ENCODE data around the gene EMSY. TPM values are rescaled to one million over a fixed set of nuclear protein-coding genes. Genes with fewer than 3 reads are reported as not detected.

EMSY gene
- total RNA-seq, 4 donors from 2014 or later: 18.8 to 43.6 (median 19.9) TPM

GRCh38 chr11:76406359-76406758 is 38.5 kb upstream of the EMSY start:
- ATAC-seq: no peak
- Histone ChIP-seq H3K4me3 (no peak overlapping the region), H3K9me3 (no peaks in the 10 kb centered on the region), H3K36me3 (no peaks in the 10 kb centered on the region), H3K4me1 (no peaks in the 10 kb centered on the region), H3K27ac (no peak overlapping the region), H3K27me3 (no peaks in the 10 kb centered on the region)
- intact Hi-C loops (cut with DNase I; ENCODE audit: low total_unique reads): no loop called here
- no peak for DNase-seq
- in situ Hi-C loops (cut with MboI; ENCODE audit: low sequenced_read_pairs in 4 of 4): no loop called here
- TF ChIP-seq CTCF (IDR thresholded peaks at IDR 0.05 in 4 of 5, conservative IDR thresholded peaks at IDR 0.05 in 1 of 5) (no peak), POLR2A (IDR thresholded peaks at IDR 0.05) (no peak)

- no peaks in the 10 kb centered on the region for H3K36me3 ChIP-seq
- DNase-seq (no peak), ATAC-seq (no peak)
- H3K9me3 ChIP-seq: no peaks in the 10 kb centered on the region
- no peaks in the 10 kb centered on the region for H3K4me1 ChIP-seq
- TF ChIP-seq CTCF (IDR thresholded peaks at IDR 0.05 in 4 of 5, conservative IDR thresholded peaks at IDR 0.05 in 1 of 5) (no peak), POLR2A (IDR thresholded peaks at IDR 0.05) (no peak)
- intact Hi-C loops (cut with DNase I; ENCODE audit: low total_unique reads): no loop called here
- no peak overlapping the region for H3K4me3 ChIP-seq
- H3K27ac ChIP-seq: no peak overlapping the region
- no peaks in the 10 kb centered on the region for H3K27me3 ChIP-seq
- in situ Hi-C loops (cut with MboI; ENCODE audit: low sequenced_read_pairs in 4 of 4): no loop called here
Observed at GRCh38 chr11:76408171-76408965, 36.5 kb upstream of the EMSY start.

GRCh38 chr11:76410851-76411357 is 33.9 kb upstream of the EMSY start:
- TF ChIP-seq POLR2A (IDR thresholded peaks at IDR 0.05): no peak
- no peak for TF ChIP-seq CTCF (IDR thresholded peaks at IDR 0.05 in 4 of 5, conservative IDR thresholded peaks at IDR 0.05 in 1 of 5)
- Histone ChIP-seq H3K27me3 (no peaks in the 10 kb centered on the region), H3K27ac (no peak overlapping the region), H3K9me3 (no peaks in the 10 kb centered on the region), H3K36me3 (no peaks in the 10 kb centered on the region), H3K4me3 (no peak overlapping the region), H3K4me1 (no peaks in the 10 kb centered on the region)
- no peak for DNase-seq
- ATAC-seq: no peak
- intact Hi-C loops (cut with DNase I; ENCODE audit: low total_unique reads): no loop called here
- in situ Hi-C loops (cut with MboI; ENCODE audit: low sequenced_read_pairs in 4 of 4): no loop called here

- no peak for TF ChIP-seq CTCF (IDR thresholded peaks at IDR 0.05 in 4 of 5, conservative IDR thresholded peaks at IDR 0.05 in 1 of 5)
- Histone ChIP-seq H3K4me3 (no peak overlapping the region), H3K4me1 (no peaks in the 10 kb centered on the region), H3K36me3 (no peaks in the 10 kb centered on the region), H3K27me3 (no peaks in the 10 kb centered on the region), H3K27ac (no peak overlapping the region), H3K9me3 (no peaks in the 10 kb centered on the region)
- in situ Hi-C loops (cut with MboI; ENCODE audit: low sequenced_read_pairs in 4 of 4) (no loop called here), intact Hi-C loops (cut with DNase I; ENCODE audit: low total_unique reads) (no loop called here)
- DNase-seq (no peak), ATAC-seq (no peak)
Observed at GRCh38 chr11:76415073-76415472, 29.7 kb upstream of the EMSY start.

Measured in gastrocnemius medialis (tissue), 4 donors.